GM18520 (cell line): ENCODE data around the gene CCR8.
"Not testable (repeated sequence)": the region's sequence is repeated elsewhere in the genome, so short reads cannot be mapped to it uniquely, and the experiment has no call there.

Source experiments
- ATAC-seq: cut with Tn5 transposase; IDR thresholded peaks from one replicate; pipeline ENCODE4 v1.9.1; 2021; ENCODE audit not compliant: unreplicated experiment

CCR8 gene

DNA sequence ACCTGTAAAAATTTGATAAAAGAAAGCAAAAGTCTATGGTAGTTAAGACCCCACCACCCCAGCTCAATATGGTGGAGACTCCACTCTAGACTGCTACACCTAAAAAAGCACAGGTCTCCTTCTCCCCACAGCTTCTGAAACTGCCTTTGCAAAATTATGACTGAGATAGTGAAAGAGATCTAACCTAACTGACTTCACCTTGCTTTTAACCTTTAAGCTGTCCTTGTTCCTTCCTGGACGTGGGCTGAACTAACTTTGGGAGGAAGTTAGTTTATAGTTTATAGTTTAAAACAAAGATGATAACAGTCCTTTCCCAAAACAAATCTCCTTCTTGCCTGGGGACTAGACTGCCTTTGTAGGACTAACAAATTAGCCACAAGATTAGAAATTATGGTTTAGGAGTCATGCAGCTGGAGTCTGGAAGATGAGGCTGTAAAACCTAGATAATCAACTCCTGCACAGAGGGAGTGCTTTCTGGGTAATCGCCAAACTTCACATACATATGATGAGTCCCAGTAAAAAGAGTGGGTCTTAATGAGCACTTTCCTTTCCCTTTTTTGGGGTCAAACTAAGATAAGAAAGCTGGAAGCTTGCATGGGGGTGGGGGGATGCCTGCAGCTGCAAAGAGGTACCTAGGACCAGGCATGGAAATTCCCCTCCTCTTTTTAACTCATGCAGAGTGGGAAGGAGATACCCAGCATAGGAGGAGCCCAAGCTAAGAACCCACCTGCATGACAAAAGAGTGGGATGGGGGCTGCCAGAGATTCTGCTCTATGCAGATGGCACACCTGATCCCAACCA is 17.5 kb downstream of the CCR8 start:
- ATAC-seq = no peak

DNA sequence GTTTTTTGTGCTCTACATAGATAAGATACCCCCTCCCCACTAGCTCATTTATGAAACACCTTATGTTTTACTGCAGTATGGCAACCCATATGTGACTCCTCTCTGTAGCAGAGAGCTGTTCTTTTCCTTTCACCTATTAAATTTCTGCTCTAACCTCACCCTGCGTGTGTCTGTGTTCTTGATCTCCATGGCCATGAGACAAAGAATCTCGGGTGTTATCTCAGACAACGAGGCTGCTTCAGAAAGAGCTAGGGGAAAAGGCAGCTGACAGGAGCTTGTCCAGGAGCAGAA is 18.0 kb downstream of the CCR8 start:
- ATAC-seq = no peak

DNA sequence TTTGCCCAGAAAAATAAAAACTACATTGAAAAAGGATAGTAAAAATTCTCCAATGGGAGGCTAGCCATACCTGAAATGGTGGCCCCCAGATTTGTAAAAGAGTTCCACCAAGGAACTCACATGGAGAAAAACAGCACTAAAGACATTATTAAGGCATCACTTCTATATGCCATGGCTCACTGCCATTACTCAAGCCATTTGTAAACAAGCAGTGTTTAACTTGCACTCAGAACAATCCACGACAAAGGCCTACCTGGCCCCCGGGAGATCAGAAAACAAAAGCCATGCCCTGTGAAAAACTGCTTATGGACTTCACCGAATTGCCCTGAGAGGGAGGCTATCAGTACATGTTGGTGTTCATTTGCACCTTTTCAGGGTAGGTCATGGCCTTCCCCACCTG is 19.6 kb downstream of the CCR8 start:
- ATAC-seq = no peak

DNA sequence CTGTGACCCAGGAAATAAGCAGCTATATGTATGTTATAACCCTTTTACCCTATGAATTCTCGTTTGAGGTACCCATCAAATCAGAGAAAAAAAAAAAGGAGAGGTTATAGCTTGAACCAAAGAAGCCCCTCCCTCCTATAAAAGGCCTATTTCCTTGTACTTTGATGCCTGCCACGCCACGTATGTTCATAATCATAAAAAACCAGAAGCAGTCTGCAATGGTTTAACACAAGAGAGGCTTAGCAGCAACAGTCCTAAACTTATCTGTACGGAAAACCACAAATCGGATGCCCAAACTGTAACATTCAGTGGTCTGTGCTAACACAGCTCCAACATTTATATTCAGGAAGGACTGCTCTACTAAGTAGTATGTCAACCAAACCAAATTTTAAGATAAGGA is 21.2 kb downstream of the CCR8 start:
- no peak for ATAC-seq

DNA sequence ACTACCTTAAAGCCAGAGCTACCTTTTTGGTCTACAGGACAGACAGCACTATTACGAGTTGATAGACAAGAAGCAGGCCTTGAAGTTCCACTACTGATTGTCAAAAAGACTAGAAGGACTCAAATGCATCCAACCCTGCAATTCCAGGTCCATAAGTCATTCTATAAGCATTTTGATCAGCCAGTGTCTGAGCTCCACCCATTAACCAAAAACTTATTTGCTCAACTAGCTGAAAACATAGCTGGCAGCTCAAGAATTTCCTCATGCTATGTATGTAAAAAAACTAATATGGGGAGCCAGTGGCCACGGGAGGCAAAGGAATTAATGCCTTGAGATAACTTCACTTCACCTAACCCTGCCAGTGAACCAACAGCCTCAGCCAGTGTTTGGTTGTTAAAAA is 21.6 kb downstream of the CCR8 start:
- ATAC-seq = not testable (repeated sequence)

DNA sequence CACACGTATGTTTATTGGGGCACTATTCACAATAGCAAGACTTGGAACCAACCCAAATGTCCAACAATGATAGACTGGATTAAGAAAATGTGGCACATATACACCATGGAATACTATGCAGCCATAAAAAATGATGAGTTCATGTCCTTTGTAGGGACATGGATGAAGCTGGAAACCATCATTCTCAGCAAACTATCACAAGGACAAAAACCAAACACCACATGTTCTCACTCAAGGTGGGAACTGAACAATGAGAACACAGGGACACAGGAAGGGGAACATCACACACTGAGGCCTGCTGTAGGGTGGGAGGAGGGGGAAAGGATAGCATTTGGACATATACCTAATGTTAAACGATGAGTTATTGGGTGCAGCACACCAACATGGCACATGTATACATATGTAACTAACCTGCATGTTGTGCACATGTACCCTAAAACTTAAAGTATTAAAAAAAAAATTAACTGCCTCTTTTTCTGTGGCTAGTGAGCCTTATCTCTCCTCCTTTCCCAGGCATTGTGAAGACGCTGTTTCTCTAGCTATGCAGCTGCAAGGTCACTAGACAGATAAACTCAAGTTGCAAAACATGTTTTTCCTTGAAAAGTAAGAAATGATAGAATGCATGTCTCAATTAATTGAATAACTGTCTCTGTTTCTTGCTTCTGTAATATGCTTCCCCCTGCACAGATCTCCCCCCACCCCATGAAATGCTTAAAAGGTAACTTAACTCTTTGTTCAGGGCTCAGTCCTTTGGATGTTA is 23.8 kb downstream of the CCR8 start:
- not testable (repeated sequence) for ATAC-seq

DNA sequence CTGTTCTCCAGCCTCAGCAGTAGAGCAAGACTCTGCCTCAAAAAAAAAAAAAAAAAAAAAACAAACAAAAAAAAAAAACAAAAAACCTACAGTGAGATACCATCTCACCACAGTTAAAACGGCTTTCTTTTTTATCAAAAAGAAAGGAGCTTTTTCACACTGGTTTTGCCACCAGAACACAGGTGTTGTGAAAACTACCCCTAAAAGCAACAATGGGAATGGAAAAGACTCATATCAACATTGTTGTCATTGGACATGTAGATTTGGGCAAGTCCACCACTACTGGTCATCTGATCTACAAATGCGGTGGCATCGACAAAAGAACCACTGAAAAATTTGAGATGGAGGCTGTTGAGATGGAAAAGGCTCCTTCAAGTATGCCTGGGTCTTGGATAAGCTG is 28.8 kb downstream of the CCR8 start:
- ATAC-seq = no peak

DNA sequence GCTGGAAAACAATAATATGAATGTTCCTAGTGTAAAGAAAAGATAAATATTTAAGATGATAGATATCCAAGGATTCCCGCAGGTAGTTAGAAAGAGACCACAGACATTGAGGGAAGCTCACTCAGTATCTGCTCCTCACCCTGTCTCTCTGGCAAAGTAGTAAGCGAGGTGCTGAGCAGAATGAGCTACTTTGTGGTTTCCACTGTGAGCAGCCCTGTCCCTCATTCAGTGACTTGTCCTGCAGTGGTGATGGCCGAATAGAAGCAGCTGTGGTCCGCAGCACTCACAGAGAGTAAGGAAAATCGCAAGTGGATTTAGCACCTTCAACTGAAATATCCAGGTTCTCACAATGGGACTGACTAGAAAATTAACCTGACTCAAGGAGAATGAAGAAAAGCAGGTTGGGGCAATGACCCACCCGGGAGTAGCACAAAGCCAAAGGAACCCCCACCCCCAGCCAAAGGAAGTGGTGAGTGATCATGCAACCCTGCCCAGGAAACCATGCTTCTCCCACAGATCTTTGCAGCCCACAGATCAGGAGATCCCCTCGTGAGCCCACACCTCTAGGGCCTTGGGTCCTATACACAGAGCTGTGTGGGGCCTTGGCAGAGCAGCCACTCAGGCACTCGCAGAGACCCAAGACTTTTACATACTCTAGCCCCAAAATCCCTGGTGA is 31.9 kb downstream of the CCR8 start:
- ATAC-seq = no peak

DNA sequence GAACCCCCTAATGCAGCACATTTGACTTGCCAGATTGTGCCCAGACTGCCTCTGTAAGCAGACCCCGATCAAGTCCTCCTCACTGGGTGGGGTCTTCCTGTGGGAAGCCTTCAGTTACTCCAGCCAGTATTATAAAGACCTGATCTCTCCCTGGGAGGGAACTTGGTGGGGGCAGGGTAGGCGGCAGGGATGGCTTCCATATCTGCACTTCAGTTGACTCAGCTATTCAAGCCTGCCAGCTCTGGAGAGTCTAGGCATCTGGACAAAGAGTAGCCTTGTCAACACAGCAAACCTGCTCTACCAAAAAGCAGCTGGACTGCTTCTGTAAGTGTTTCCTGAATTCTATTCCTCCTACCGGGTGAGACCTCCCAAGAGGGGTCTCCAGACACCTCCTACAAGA is 32.7 kb downstream of the CCR8 start:
- ATAC-seq = no peak

DNA sequence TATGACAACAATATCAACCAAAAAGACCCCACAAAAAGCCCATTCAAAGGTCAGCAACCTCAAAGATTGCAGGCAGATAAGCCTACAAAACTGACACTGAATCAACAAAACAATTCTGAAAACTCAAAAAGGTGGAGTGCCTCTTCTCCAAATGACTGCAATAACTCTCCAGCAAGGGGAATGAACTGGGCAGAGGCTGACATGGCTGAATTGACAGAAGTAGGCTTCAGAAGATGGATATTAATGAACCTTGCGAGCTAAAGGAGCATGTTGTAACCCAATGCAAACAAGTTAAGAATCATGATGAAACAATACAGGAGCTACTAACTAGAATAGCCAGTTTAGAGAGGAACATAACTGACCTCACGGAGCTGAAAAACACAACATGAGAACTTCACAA is 33.3 kb downstream of the CCR8 start:
- no peak for ATAC-seq

DNA sequence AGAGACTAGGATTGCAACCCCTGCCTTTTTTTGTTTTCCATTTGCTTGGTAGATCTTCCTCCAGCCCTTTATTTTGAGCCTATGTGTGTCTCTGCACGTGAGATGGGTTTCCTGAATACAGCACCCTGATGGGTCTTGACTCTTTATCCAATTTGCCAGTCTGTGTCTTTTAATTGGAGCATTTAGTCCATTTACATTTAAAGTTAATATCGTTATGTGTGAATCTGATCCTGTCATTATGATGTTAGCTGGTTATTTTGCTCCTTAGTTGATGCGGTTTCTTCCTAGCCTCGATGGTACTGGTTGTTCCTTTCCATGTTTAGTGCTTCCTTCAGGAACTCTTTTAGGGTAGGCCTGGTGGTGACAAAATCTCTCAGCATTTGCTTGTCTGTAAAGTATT is 40.9 kb downstream of the CCR8 start:
- not testable (repeated sequence) for ATAC-seq

DNA sequence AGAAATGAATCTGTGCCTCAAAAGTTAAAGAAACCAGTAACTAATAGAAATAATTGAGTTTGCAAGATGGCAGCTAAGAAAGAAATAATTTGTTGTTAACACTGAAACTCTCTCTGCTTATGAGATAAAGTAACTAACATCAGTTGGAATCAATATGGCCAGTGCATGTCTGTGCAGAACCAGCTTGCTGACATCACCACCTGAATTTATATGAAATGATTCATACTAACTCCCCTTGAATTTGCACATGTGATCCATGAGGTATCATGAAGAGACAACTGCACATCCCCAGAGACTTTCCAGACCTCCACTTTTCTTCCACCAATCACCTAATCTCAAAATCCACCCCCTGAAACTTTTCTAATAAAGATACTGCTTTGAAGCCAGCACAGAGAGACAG is 43.3 kb downstream of the CCR8 start:
- ATAC-seq = no peak

DNA sequence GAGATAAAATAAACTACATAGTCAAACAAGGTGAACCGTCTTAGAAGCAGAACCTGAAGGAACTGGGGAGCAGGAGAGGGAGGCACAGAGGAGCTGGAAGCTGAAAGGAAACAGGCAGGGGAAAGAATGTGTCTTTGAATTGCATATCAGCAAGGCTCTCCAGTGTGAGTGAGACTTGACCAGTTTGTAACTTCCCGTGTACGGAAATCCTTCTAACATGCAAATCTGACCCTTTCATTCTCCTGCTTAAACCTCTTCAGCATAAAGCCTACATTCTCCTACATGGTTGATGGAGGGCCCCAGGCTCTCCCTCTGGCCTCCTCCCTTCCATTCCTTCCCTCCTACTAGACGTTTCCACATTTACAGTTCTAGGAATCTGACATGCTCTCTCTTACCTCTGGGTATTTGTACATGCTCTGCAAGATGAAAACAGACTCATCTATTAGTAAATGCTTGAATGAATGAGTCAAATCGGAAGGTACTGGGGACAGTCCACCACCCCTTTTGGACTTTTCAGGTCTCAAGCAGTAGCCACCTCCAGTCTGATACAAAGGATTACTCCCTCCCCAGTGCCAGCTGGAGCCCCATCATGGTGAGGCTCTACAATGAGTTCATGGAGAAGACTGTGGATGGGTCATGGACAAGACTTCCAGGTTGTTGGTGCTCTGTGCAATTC is 47.6 kb downstream of the CCR8 start:
- ATAC-seq = no peak

DNA sequence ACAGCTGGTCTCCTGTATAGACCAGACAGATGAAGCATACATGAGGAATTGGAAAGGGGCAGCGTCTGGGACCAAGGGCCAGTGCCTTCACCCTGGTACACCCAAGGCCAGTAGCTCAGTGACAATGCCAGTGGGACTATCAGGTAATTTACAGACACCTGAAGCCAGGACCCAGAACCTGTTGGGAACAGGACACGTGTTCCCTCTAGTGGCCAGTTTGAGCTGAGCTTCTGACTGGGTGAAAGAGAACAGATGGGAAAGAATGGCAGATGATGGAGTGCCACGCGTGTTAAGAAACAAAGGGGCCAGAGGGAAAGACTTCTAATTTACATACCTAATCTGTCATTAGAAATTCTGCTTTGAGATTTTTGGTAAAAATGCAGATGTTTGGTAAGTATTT is 48.6 kb downstream of the CCR8 start:
- ATAC-seq = no peak

DNA sequence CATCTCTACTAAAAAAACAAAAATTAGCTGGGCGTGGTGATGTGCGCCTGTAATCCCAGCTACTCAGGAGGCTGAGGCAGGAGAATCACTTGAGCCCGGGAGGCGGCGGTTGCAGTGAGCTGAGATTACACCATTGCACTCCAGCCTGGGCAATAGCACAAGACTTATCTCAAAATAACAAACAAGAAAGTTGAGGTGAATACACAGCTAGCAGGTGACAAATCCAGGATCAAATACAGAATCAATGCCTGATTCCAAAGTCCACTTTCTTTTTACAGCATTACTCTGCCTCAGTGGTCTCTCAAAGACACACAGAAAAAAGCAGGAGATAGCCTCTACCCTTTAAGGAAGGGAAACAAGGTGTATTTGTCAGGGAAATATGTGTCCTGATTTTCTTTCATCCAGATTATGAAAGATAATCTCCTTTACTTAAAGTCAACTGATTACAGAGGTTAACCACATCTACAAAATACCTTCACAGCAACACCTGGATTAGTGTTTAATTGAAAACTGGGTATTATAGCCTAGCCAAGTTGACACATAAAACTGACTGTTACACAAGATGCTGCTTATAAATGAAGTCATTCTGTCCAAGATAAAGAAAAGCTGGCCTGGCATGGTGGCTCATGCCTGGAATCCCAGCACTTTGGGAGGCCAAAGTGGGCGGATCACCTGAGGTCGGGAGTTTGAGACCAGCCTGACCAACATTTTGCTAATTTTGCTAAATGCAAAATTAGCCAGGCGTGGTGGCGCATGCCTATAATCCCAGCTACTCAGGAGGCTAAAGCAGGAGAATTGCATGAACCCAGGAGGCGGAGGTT is 49.7 kb downstream of the CCR8 start:
- no peak for ATAC-seq

DNA sequence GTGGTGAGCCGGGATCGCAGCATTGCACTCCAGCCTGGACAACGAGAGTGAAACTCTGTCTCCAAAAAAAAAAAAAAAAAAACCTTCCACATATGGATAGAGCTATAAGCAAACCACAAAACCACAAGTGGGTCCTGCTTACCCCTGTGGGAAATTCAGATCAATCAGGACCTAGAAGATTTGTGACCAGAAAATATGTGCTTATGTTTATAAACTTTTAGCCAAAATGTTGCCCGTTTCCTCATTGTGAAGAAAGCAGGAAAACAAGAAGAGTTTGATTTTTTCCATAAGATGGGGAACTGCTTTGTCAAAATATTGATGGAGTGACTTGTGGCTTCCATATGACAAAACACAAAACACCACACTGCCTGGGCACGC is 50.3 kb downstream of the CCR8 start:
- no peak for ATAC-seq

DNA sequence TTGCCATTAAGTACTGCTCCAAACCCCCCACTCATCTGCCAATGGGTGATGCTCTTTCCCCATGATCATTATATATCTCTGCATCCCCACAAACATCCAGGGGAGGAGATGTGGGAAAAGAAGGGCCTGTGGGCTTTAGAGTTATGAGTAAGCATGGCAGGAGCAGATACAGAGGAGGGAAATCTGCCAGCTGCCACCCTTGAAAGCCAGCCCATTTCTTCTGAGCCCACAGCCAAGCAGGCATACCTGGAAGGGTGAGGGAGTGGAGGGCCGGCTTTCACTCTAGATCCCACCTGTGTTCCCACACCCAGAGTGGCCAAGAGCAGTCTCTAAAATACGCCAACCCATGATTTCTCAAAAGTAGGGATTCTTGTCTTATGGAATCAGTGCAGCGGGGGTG is 51.9 kb downstream of the CCR8 start:
- ATAC-seq = no peak
